C1 segment of cervical spinal cord (tissue), 14 donors: ENCODE results near the gene MAPK12.

Source experiments
- DNase-seq, 14 donors: peaks; one replicate each; lab custom pipeline; 2025; lab: John Stamatoyannopoulos, UW

The MAPK12 gene

GRCh38 chr22:50261615-50262459 lies at the start of gene MAPK12:
MAPK12 (minus strand) TSS chr22:50261683; CDS start chr22:50261509, 174 bp downstream.
- DNase-seq = peak in 2 of 14 donors; percentile 30 to 54

- DNase-seq = no peak
Observed at GRCh38 chr22:50310949-50311444, 49.5 kb upstream of the MAPK12 start.

- no peak for DNase-seq
Observed at GRCh38 chr22:50310031-50310722, 48.7 kb upstream of the MAPK12 start.

- no peak for DNase-seq
Observed at GRCh38 chr22:50309601-50309991, 48.1 kb upstream of the MAPK12 start.

- peak in 4 of 14 donors; percentile 26 to 49 (median 38) for DNase-seq
Observed at GRCh38 chr22:50308986-50309600, 47.6 kb upstream of the MAPK12 start.

- DNase-seq = peak in 10 of 14 donors; percentile 7 to 74 (median 47)
Observed at GRCh38 chr22:50308597-50308935, 47.1 kb upstream of the MAPK12 start.

- peak in 3 of 14 donors; percentile 22 to 50 (median 47) for DNase-seq
Observed at GRCh38 chr22:50307890-50308596, 46.6 kb upstream of the MAPK12 start.

GRCh38 chr22:50306753-50307749 lies 45.6 kb upstream of the MAPK12 start, which contains the start of gene PLXNB2:
PLXNB2 (minus strand) TSS chr22:50307646; CDS start chr22:50290584, 17,062 bp downstream.
- DNase-seq = peak in 12 of 14 donors; percentile 22 to 78 (median 55)

- DNase-seq = peak in 10 of 14 donors; percentile 5 to 86 (median 53)
Observed at GRCh38 chr22:50305923-50306566, 44.6 kb upstream of the MAPK12 start.

GRCh38 chr22:50305393-50305922 lies 44.0 kb upstream of the MAPK12 start:
- DNase-seq = peak in 1 of 14 donors; percentile 44

- DNase-seq = peak in 12 of 14 donors; percentile 20 to 94 (median 76)
Observed at GRCh38 chr22:50304528-50305392, 43.3 kb upstream of the MAPK12 start.

GRCh38 chr22:50303848-50304527 lies 42.5 kb upstream of the MAPK12 start:
- DNase-seq = peak in 10 of 14 donors; percentile 29 to 81 (median 64)

GRCh38 chr22:50303515-50303847 lies 42.0 kb upstream of the MAPK12 start:
- DNase-seq = peak in 2 of 14 donors; percentile 49 to 69

- no peak for DNase-seq
Observed at GRCh38 chr22:50302564-50302963, 41.1 kb upstream of the MAPK12 start.

- DNase-seq = peak in 2 of 14 donors; percentile 25 to 37
Observed at GRCh38 chr22:50302041-50302541, 40.6 kb upstream of the MAPK12 start.

GRCh38 chr22:50301581-50301991 lies 40.1 kb upstream of the MAPK12 start:
- DNase-seq = no peak

- no peak for DNase-seq
Observed at GRCh38 chr22:50300620-50301257, 39.3 kb upstream of the MAPK12 start.
